GM10266 (cell line): ENCODE results near the gene GJE1.
"Not testable (repeated sequence)": the region's sequence is repeated elsewhere in the genome, so short reads cannot be mapped to it uniquely, and the experiment has no call there.

Experiments used
- DNase-seq: peaks from one replicate; pipeline ENCODE4 v3.0.0; 2012; ENCODE audit errors: extremely low spot score
- TF ChIP-seq, protein P1 (sequence below): IDR thresholded peaks from 2 replicates; pipeline ENCODE4 v1.5.1; 2012; ENCODE audit warnings: mild to moderate bottlenecking, low read depth; ENCODE audit not compliant: control insufficient read depth, insufficient read depth; ENCODE audit errors: missing control alignments

The GJE1 gene

DNA sequence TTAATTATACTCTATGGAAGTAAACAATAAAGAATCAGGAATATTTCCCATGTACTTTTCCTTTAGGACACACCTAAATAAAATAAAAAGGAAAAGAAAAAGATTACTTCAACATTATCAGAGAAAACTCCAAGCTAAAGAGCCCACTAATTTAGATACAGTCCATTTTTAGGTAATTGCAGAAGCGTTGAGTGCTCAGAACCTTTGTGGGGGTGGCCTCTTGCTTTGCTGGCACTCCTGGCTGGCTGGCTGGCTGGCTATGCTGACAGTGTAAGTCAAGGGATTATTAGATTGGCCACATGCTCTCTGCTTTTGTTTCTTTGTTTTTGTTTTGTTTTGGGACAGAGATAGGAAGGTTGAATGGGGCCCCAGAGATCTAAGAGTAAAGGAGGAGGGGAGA is at the start of gene GJE1:
Gene GJE1, plus strand, starts transcription at position 301 of the 400 bp plus-strand sequence. CDS start 234 bp downstream, outside the sequence.
- no peak for DNase-seq
- TF ChIP-seq, protein P1, sequence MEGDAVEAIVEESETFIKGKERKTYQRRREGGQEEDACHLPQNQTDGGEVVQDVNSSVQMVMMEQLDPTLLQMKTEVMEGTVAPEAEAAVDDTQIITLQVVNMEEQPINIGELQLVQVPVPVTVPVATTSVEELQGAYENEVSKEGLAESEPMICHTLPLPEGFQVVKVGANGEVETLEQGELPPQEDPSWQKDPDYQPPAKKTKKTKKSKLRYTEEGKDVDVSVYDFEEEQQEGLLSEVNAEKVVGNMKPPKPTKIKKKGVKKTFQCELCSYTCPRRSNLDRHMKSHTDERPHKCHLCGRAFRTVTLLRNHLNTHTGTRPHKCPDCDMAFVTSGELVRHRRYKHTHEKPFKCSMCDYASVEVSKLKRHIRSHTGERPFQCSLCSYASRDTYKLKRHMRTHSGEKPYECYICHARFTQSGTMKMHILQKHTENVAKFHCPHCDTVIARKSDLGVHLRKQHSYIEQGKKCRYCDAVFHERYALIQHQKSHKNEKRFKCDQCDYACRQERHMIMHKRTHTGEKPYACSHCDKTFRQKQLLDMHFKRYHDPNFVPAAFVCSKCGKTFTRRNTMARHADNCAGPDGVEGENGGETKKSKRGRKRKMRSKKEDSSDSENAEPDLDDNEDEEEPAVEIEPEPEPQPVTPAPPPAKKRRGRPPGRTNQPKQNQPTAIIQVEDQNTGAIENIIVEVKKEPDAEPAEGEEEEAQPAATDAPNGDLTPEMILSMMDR: no peak

DNA sequence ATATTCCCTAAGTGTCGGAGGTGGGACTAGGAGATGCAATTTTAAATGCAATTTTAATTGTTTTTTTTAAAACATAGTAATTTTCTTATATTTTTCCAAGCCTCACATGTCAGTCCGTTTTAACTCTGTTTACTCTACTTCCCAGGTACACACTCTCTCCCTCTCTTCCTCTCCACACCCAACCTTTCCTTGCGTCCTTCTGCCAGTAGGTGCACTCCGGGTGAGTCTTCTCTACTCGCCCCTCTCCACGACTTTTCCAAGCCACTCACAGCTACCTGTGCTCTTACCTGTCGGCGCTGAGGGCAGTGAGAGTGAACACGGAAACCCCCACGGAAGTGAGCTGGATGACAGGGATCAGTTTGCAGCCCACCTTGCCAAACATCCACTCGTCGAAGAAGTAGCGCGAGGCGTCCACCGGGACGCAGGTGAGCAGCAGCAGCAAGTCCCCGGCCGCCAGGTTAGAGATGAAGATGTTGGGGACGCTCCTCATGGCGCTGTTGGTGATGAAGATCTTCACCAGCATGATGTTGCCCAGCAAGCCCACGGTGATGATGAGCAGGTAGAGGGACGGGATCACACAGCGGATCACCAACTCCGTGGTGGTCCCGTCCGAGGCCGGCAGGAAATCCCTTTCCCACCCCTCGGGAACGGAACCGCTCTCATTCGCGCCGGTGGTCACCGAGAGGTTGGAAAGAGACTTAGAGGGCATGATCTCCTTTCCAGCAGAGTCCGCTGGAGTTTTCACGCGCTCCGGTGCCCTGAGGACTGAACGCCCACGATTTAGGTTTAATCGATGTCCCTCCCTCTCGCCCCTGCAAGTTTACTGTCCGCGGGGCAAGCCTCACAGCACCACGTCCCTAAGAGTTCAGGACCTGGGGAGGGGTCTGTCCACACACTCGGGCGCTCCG is 44.5 kb upstream of the GJE1 start:
- no peak for DNase-seq

GRCh38 chr6:142088858-142089216 is 43.9 kb upstream of the GJE1 start:
- TF ChIP-seq, protein P1: no peak

More for the DNA sequence above, 44.5 kb upstream of the GJE1 start:
- TF ChIP-seq, protein P1: no peak

GRCh38 chr6:142104820-142105219 is 27.9 kb upstream of the GJE1 start:
- not testable (repeated sequence) for DNase-seq

More at GRCh38 chr6:142088858-142089216, 43.9 kb upstream of the GJE1 start:
- DNase-seq: no peak

DNA sequence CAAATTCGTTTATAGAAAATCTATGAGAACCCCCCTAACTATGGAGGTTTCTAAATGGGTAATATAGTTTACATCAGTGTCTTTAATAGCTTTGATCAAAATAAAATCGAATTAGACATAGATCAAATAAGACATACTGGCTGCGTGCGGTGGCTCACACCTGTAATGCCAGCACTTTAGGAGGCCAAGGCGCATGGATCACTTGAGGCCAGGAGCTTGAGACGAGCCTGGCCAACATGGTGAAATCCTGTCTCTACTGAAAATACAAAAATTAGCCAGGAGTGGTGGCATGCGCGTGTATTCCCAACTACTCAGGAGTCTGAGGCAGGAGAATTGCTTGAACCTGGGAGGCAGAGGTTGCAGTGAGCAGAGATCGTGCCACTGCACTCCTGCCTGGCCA is 21.9 kb upstream of the GJE1 start:
- not testable (repeated sequence) for DNase-seq

- TF ChIP-seq, protein P1: peak; percentile 77
- peak; percentile 31 for DNase-seq
These were observed 20.2 kb upstream of the GJE1 start for GRCh38 chr6:142112451-142113061.

GRCh38 chr6:142117366-142117765 is 15.4 kb upstream of the GJE1 start:
- TF ChIP-seq, protein P1: no peak
- no peak for DNase-seq

DNA sequence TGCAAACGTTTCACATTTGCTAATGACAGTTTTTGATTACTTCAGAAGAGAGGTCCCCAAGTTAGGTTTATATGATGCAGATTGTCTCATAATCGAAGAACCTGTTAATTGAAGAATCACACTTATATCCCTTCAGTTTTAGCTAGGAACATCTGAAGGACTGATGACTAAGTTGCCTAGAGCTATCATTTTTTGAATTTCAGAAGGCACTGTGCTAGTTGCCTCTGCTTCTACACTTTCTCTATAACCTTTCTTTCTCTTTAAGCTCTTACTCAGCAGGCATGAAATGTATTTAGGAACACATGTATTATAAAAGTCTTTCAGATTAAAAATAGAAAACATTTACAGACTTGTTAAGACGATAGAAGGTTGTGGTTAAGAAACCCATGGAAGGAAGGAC is 14.4 kb upstream of the GJE1 start:
- TF ChIP-seq, protein P1: no peak
- DNase-seq: no peak
